ENCODE data around the gene CPLX3. TPM values are rescaled to one million over a fixed set of nuclear protein-coding genes. Genes with fewer than 3 reads are reported as not detected.
A peak's percentile ranks its signal among the peaks of the same experiment; 100 is the strongest.

Gene CPLX3, protein sequence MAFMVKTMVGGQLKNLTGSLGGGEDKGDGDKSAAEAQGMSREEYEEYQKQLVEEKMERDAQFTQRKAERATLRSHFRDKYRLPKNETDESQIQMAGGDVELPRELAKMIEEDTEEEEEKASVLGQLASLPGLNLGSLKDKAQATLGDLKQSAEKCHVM
- not detected in 2 replicates for total RNA-seq (2021)
- long read RNA-seq: 0 reads

DNA sequence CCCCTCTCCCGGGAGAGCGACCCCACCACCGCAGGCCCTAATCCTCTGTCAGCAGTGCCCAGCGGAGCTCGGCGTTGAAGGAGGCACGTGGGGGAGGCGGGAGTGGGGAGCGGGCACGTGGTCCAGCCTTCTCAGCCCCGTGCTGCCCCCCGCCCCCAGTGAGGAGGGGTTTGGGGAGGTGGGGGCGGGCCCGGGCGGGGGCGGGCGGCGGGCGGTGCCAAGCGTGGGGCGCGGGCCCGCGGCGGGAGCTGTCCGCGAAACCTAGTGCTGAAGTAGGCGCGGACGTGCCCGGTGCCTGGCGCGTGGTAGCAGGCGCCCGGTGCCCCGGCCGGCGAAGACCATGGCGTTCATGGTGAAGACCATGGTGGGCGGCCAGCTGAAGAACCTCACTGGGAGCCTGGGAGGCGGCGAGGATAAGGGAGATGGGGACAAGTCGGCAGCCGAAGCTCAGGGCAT is at the start of gene CPLX3:
Gene CPLX3, plus strand, starts transcription at position 264 of the 456 bp plus-strand sequence. Its CDS starts 77 bp downstream, at position 341.
- Histone ChIP-seq H2BK15ac (ENCODE audit: low read depth, low read length) (no peak within 1 kb of the TSS), H4K8ac (replicated peaks; ENCODE audit: insufficient read length, low read depth, low read length) (no peak within 1 kb of the TSS), H3K4ac (ENCODE audit: low read depth, low read length) (no peak within 1 kb of the TSS), H4K20me1 (ENCODE audit: control insufficient read depth, insufficient read depth, insufficient read length) (no peaks in the 10 kb centered on the region), H2BK5ac (ENCODE audit: insufficient read length, low read length) (no peak within 1 kb of the TSS), H2AK5ac (ENCODE audit: insufficient read length, low read length) (no peak within 1 kb of the TSS), H3K4me2 (ENCODE audit: insufficient read depth, insufficient read length, low read length) (peak within 1 kb of the TSS; percentile 24), H3K14ac (ENCODE audit: insufficient read depth, low read length) (no peak within 1 kb of the TSS; the same call in 1 of the 2 replicates), H3K23ac (ENCODE audit: insufficient read length, low read depth, low read length) (no peak within 1 kb of the TSS), H4K5ac (ENCODE audit: insufficient read length, low read depth, low read length) (no peak within 1 kb of the TSS), H3K27ac (ENCODE audit: insufficient read length, low read depth, low read length) (no peak within 1 kb of the TSS), H2AFZ (ENCODE audit: low read length) (no peak within 1 kb of the TSS), H2BK12ac (ENCODE audit: insufficient read length, low read depth, low read length) (no peak within 1 kb of the TSS), H3K4me1 (ENCODE audit: insufficient read depth, low read length) (no peaks in the 10 kb centered on the region), H3K56ac (ENCODE audit: insufficient read length, low read depth, low read length) (no peak within 1 kb of the TSS), H4K91ac (ENCODE audit: insufficient read length, low read depth, low read length) (no peak within 1 kb of the TSS), H3K18ac (ENCODE audit: insufficient read length, low read depth, low read length) (peak within 1 kb of the TSS; percentile 4), H3K79me2 (ENCODE audit: insufficient read depth, low read length) (no peaks in the 10 kb centered on the region), H2BK120ac (ENCODE audit: low read depth, low read length, poor library complexity, severe bottlenecking) (no peak within 1 kb of the TSS), H3K27me3 (ENCODE audit: insufficient read depth, low read length) (peaks cover 10% of the 10 kb centered on the region; the same call in 1 of the 2 replicates), H3K23me2 (ENCODE audit: insufficient read length, low read depth, low read length, poor library complexity, severe bottlenecking) (no peaks in the 10 kb centered on the region), H2BK20ac (ENCODE audit: low read depth, low read length, poor library complexity, severe bottlenecking) (no peak within 1 kb of the TSS), H3K79me1 (ENCODE audit: insufficient read depth, low read depth, low read length, poor library complexity, severe bottlenecking) (no peaks in the 10 kb centered on the region), H3T11ph (ENCODE audit: low read length) (no peak within 1 kb of the TSS), H3K9me3 (ENCODE audit: control insufficient read depth, low read depth, low read length) (no peaks in the 10 kb centered on the region), H3K9ac (ENCODE audit: extremely low read depth, insufficient read length, low read length) (no peak within 1 kb of the TSS)
- Mint-ChIP-seq H3K4me1 (peaks cover 4 to 33% of the 10 kb centered on the region in 2 experiments), H3K27ac (no peak within 1 kb of the TSS), H3K27me3 (ENCODE audit: low read depth) (peaks cover 68% of the 10 kb centered on the region), H3K9me3 (no peaks in the 10 kb centered on the region), H3K36me3 (ENCODE audit: insufficient read depth in 1 of 3, low read depth in 3 of 3) (no peaks in the 10 kb centered on the region), H3K4me3 (peak within 1 kb of the TSS in 1 of 2 experiments; percentile 65; a peak in 3 of 5 replicates)
- TF ChIP-seq, protein P1, sequence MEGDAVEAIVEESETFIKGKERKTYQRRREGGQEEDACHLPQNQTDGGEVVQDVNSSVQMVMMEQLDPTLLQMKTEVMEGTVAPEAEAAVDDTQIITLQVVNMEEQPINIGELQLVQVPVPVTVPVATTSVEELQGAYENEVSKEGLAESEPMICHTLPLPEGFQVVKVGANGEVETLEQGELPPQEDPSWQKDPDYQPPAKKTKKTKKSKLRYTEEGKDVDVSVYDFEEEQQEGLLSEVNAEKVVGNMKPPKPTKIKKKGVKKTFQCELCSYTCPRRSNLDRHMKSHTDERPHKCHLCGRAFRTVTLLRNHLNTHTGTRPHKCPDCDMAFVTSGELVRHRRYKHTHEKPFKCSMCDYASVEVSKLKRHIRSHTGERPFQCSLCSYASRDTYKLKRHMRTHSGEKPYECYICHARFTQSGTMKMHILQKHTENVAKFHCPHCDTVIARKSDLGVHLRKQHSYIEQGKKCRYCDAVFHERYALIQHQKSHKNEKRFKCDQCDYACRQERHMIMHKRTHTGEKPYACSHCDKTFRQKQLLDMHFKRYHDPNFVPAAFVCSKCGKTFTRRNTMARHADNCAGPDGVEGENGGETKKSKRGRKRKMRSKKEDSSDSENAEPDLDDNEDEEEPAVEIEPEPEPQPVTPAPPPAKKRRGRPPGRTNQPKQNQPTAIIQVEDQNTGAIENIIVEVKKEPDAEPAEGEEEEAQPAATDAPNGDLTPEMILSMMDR (conservative IDR thresholded peaks at IDR 0.05): no peak
- no CpG with 5 or more reads among the region's 44 CpGs for WGBS (ENCODE audit: extremely low coverage, insufficient read length, low lambda C conversion rate)
- peak; percentile 59 for DNase-seq

All from H9 (cell line).